ENCODE results near the gene FGF14.

- TF ChIP-seq CTCF (IDR thresholded peaks at IDR 0.05), result no peak
- no peak for TF ChIP-seq POLR2A (IDR thresholded peaks at IDR 0.05)
- TF ChIP-seq POLR2AphosphoS5 (IDR thresholded peaks at IDR 0.05), result no peak
Observed at GRCh38 chr13:102441085-102441484, 39.2 kb upstream of the FGF14 start.
